Activated T-helper 1 cell treated with Interleukin-2 at 50 U/mL for 16 hours (primary cell): ENCODE measurements around the gene PGBD1.
A peak's percentile ranks its signal among the peaks of the same experiment; 100 is the strongest.

ENCODE experiments used
- DNase-seq: peaks from one replicate; pipeline ENCODE4 v3.0.0-alpha.2; 2020; ENCODE audit warnings: low read depth

Gene PGBD1

DNA sequence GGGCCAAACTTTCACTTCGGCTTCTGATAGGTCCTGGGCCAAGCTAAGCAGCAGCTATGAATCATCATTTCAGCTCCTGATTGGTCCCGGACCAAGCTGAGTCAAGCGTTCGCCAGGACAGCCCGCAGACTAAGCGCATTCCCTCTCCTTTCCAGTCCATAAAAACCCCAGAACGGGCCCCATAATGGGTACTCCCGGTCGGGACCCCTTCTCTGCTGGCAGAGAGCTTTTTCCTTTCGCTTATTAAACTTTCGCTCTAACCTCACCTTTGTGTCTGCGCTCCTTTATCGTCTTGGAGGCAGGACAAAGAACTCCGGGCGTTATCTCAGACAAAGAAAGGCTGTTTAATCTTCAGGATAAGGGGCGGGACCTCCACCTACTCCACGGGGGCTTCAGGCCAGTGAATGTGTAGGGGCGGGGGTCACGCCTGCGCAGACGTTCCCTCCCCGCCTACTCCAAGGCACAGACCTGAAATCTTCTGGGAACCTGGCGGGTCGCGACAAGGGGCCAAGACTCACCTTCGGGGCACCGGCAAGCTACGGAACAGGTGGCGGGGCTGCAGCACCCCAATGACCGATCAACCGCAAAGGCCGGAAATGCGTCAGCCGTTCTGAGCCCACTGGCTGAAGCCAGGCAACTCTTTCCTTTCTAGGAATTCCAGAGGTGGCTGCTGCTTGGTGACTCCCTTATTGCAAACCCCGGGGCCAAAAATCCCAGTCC, 54.4 kb downstream of the PGBD1 start, which contains the start of gene ZSCAN31:
Gene ZSCAN31, minus strand, starts transcription at position 585 of the 720 bp plus-strand sequence. CDS start 6,465 bp downstream, outside the sequence.
- peak; percentile 63 for DNase-seq

DNA sequence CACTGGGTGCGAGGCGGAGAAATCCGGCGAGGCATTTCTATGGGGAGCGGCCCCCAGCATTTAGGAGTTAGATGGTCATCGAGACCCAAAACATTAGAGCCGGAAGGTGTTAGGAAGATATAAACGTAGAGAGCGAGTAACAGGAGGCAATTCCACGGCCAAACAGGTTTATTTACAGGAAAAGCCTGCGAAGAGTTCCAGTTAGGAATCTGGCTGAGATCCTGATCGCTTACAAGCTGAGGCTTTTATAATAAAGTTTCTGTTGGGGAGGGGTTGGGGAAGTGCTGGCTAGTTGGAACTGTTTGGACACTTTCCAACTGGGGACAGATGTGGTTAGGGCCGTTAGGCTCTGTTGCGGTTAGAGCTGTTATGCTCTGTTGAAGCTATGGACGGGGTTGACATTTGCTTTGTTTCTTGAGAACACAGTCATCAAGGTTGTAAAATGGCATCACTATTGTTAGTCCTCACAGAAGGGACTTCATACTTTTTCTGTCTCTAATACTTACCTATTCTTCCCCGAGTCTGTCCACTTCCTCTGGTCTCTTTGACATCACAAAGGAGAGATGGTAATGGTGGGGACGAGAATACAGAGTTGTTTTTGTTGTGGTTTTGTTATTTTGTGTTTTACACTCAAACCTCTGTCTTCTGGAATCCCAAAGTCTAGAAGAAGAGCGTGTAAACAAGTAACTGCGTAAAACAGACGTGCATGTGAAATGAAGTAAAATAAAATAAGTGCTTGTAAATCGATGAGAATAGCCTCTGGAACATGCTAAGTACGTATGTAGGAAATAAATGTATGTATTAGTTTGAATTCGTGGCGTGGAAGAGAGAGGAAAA, 55.1 kb downstream of the PGBD1 start:
- no peak for DNase-seq

GRCh38 chr6:28337121-28337520, 55.7 kb downstream of the PGBD1 start:
- DNase-seq = no peak

DNA sequence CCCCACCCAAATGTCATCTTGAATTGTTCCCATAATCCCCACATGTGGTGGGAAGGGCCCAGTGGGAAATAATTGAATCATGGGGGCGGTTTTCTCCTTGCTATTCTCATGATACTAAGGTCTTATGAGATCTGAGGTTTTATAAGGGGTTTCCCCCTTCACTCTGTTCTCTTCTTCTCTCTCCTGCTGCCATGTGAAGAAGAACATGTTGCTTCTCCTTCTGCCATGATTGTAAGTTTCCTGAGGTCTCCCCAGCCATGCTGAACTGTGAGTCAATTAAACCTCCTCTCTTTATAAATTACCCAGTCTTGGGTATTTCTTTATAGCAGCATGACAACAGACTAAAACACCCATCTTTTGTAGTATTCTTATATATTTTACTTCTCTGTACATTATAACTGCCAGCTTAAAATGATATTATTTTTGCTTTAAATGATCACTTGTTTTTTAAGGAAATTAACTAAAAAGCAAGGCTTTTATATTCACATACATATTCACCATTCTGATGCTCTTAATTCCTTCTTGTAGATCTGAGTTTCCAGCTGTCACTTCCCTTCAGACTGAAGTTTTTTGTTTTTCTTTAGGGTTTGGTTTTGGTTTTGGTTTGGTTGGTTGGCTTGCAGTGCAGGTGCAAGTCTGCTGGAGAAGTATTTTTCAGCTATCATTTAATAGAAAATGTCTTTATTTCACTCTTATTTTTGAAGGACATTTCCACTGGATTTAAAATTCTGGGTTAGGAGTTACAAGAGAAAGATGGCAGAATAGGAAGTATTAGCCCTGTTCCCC, 59.1 kb downstream of the PGBD1 start:
- no peak for DNase-seq

DNA sequence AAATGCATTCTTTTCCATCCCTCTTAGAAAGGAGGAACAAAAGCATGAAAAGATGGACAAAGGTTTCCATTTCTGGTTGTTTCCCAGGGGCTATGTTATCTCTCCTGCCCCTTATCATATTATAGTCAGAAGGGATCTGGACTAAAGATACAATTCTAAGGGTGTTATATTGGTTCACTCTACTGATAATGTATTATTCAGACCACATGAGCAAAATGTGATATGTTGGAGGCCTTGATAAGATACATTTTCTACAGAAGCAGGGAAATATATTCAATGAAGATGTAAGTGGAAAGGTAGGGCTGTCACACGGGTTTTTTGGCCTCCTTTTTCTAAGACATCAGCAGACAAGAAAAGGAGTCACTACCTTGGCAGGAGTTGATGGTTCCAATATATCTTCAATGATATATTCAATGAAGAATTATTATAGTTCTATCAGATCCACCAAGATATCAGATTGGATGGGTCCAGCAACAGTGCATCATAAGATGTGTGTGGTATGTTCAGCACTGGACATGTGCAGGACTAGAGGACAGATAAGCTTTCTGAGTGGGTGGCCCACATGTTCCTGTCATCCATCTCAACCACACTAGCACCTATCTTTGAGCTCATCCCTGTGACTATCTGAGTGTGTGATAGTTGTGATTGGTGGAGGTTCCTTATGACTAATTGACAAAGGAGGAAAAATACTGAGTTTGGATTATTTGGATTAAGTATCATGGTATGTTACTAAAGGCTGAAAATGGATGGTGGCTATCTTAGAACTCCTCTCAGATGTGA, 62.7 kb downstream of the PGBD1 start:
- no peak for DNase-seq

- DNase-seq = no peak
These were observed 63.8 kb downstream of the PGBD1 start for GRCh38 chr6:28345201-28345600.

DNA sequence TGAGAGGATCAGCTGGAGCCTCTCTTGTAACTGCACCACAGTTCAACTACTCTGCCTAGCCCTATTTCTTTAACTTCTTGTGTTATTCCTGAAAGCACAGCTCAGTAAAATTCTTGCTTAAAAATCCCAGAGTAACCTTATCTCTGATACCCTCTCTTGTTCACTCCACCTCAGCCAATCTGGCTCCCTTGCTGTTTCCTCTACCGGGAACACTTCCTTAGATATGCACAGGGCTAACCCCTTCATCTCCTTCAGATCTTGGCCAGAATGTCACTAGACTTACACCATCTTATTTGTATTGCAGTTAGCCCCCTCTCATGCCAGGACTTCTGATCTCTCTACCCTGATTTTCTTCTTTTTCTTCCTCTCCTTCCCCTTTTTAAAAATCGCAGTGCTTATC, 65.7 kb downstream of the PGBD1 start:
- DNase-seq = no peak

GRCh38 chr6:28349344-28349891, 68.0 kb downstream of the PGBD1 start:
- DNase-seq = no peak

DNA sequence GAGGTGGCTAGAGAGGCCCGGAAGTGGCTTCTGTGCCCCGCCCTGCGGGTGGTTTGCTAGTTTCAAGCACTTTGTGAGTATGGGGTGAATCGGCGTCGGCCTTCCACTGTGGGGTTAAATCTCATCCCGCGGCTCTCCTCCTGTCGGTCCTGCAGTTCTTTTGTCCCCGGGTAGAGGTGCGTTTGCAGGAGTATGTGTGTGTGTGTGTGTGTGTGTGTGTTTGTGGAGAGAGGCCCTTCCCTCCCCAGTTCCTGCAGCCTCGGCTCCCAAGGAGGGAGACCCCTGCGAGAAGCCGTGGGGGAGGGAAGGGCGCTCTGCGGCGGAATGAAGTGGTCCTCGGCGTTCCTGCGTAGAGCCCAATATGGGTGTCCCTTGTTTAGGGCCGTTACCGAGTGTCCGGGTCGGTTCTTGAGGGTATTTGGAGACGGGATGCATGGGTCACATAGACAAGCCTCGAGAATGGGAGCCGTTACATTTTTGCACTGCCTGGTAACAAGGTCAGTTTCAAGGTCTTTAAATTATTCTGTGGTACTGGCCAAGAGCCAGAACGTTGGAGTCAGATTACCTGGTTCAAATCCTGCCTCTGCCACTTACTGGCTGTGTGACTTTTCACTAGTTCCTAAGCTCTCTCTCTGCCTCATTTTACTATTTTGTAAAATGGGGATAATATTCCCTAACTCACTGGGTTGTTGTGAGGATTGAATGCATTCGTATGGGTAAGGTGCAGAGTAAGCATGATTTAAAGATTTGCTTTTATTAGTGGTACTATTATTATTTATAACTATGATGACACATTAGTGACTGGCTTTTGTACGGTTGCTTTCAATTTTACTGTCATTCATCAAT, 68.7 kb downstream of the PGBD1 start, which contains the start of gene ZKSCAN3:
Gene ZKSCAN3, plus strand, starts transcription at position 56 of the 846 bp plus-strand sequence. CDS start 9,640 bp downstream, outside the sequence.
- peak; percentile 72 for DNase-seq

DNA sequence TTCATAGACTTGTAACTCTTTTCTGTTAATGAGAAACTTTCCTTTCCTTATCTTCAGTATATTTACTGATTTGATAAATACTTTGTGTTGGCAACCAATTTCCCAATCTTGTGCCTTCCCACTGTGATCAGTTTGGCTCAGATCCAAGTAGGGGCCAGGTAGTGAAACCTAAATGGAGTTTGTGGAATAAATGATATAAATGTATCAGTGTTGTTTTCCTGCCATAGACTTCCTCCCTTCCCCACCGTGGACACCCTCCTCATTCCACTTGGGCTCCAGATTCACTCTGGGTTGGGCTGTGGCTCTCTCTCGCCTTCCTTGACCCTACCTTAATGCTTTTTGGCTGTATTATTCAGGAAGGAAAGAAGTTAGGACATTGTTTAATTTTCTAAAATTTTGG, 69.7 kb downstream of the PGBD1 start:
- DNase-seq = no peak

- DNase-seq = no peak
These were observed 70.1 kb downstream of the PGBD1 start for GRCh38 chr6:28351493-28351925.
